Measurements from ENCODE around the gene MCUR1. TPM values are rescaled to one million over a fixed set of nuclear protein-coding genes. Genes with fewer than 3 reads are reported as not detected.
A peak's percentile ranks its signal among the peaks of the same experiment; 100 is the strongest.

The MCUR1 gene
- total and polyA plus RNA-seq, 8 donors, result 2.3 to 16.4 (median 8.9) TPM

- TF ChIP-seq POLR2A (IDR thresholded peaks at IDR 0.05), result no peak
- TF ChIP-seq, protein P1, sequence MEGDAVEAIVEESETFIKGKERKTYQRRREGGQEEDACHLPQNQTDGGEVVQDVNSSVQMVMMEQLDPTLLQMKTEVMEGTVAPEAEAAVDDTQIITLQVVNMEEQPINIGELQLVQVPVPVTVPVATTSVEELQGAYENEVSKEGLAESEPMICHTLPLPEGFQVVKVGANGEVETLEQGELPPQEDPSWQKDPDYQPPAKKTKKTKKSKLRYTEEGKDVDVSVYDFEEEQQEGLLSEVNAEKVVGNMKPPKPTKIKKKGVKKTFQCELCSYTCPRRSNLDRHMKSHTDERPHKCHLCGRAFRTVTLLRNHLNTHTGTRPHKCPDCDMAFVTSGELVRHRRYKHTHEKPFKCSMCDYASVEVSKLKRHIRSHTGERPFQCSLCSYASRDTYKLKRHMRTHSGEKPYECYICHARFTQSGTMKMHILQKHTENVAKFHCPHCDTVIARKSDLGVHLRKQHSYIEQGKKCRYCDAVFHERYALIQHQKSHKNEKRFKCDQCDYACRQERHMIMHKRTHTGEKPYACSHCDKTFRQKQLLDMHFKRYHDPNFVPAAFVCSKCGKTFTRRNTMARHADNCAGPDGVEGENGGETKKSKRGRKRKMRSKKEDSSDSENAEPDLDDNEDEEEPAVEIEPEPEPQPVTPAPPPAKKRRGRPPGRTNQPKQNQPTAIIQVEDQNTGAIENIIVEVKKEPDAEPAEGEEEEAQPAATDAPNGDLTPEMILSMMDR (IDR thresholded peaks at IDR 0.05), result no peak
- TF ChIP-seq EP300 (IDR thresholded peaks at IDR 0.05), result no peak
- TF ChIP-seq POLR2AphosphoS5 (IDR thresholded peaks at IDR 0.05), result no peak
- WGBS, 5 donors, result 69 to 84% (median 76%) methylated on average over 3 of the region's 3 CpGs
- peaks cover 14 to 85% (median 63%) of the 10 kb centered on the region in 4 donors for H3K36me3 ChIP-seq
Measured at GRCh38 chr6:13800615-13801014, 13.7 kb downstream of the MCUR1 start.

GRCh38 chr6:13796781-13797180 is 17.6 kb downstream of the MCUR1 start:
- 32 to 72% (median 38%) methylated on average over 1 of the region's 1 CpG for WGBS, 5 donors

More at GRCh38 chr6:13800615-13801014, 13.7 kb downstream of the MCUR1 start:
- no peaks in the 10 kb centered on the region for H3K27me3 ChIP-seq
- no peak overlapping the region for H3K4me3 ChIP-seq
- no peak overlapping the region for H3K27ac ChIP-seq
- H3K4me1 ChIP-seq, result no peaks in the 10 kb centered on the region
- DNase-seq, result no peak
- H3K9me3 ChIP-seq, result no peaks in the 10 kb centered on the region
- intact Hi-C loops (cut with DNase I; ENCODE audit: low total_unique reads), result no loop called here

GRCh38 chr6:13795041-13795750 is 19.2 kb downstream of the MCUR1 start:
- WGBS, 5 donors, result 41 to 48% (median 47%) methylated on average over 8 of the region's 8 CpGs
- H3K36me3 ChIP-seq, result peaks cover 0 to 69% (median 50%) of the 10 kb centered on the region in 4 donors

More at GRCh38 chr6:13796781-13797180, 17.6 kb downstream of the MCUR1 start:
- Histone ChIP-seq H3K9me3 (no peaks in the 10 kb centered on the region), H3K27ac (peak overlapping the region in 2 of 5 donors; percentile 27 to 56), H3K4me1 (peaks cover 0 to 5% (median 0%) of the 10 kb centered on the region in 4 donors), H3K36me3 (peaks cover 12 to 72% (median 53%) of the 10 kb centered on the region in 4 donors), H3K4me3 (no peak overlapping the region), H3K27me3 (no peaks in the 10 kb centered on the region)
- intact Hi-C loops (cut with DNase I; ENCODE audit: low total_unique reads), result no loop called here
- peak in 1 of 2 donors; percentile 37 for DNase-seq
- no peak for TF ChIP-seq EP300 (IDR thresholded peaks at IDR 0.05)
- TF ChIP-seq POLR2A (IDR thresholded peaks at IDR 0.05), result no peak
- TF ChIP-seq POLR2AphosphoS5 (IDR thresholded peaks at IDR 0.05), result no peak
- TF ChIP-seq, protein P1 (IDR thresholded peaks at IDR 0.05), result no peak

DNA sequence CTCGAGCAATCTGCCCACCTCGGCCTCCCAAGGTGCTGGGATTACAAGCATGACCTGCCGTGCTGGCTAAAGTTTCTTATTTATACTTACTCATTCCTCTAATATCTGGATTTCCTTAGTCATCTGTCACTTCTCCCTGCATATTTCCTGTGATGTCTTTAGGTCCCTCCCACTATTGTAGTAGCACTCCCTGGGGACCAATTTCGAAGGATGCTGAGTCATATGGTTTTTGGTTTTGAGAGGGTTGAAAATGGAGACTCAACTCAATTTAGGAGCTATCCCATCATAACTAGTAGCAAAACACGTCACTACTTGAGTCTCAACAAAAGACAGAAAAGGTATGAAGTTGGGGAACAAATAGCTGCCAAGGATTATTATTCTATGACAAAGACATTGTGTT is 20.2 kb downstream of the MCUR1 start:
- H3K27ac ChIP-seq, result no peak overlapping the region
- H3K36me3 ChIP-seq, result peaks cover 0 to 69% (median 56%) of the 10 kb centered on the region in 4 donors
- H3K4me1 ChIP-seq, result peaks cover 0 to 5% (median 0%) of the 10 kb centered on the region in 4 donors
- no peak for DNase-seq
- 63 to 87% (median 76%) methylated on average over 5 of the region's 5 CpGs for WGBS, 5 donors
- no peak for TF ChIP-seq POLR2A (IDR thresholded peaks at IDR 0.05)
- TF ChIP-seq POLR2AphosphoS5 (IDR thresholded peaks at IDR 0.05), result no peak
- TF ChIP-seq EP300 (IDR thresholded peaks at IDR 0.05), result no peak
- TF ChIP-seq, protein P1 (IDR thresholded peaks at IDR 0.05), result no peak
- H3K4me3 ChIP-seq, result no peak overlapping the region
- no peaks in the 10 kb centered on the region for H3K9me3 ChIP-seq
- intact Hi-C loops (cut with DNase I; ENCODE audit: low total_unique reads), result no loop called here
- H3K27me3 ChIP-seq, result no peaks in the 10 kb centered on the region

More at GRCh38 chr6:13795041-13795750, 19.2 kb downstream of the MCUR1 start:
- no peak overlapping the region for H3K4me3 ChIP-seq
- intact Hi-C loops (cut with DNase I; ENCODE audit: low total_unique reads), result no loop called here
- DNase-seq, result peak; percentile 85 to 93
- TF ChIP-seq POLR2A (IDR thresholded peaks at IDR 0.05), result no peak
- TF ChIP-seq, protein P1 (IDR thresholded peaks at IDR 0.05), result peak in 5 of 7 experiments; percentile 86 to 94 (median 88)
- H3K9me3 ChIP-seq, result no peaks in the 10 kb centered on the region
- peak overlapping the region in 1 of 5 donors; percentile 19 for H3K27ac ChIP-seq
- H3K4me1 ChIP-seq, result peaks cover 0 to 5% (median 0%) of the 10 kb centered on the region in 4 donors
- no peaks in the 10 kb centered on the region for H3K27me3 ChIP-seq
